Testis (tissue), 3 donors: ENCODE results near the gene PEAK3. TPM values are rescaled to one million over a fixed set of nuclear protein-coding genes. Genes with fewer than 3 reads are reported as not detected.

Experiments used
- DNase-seq: peaks from one replicate; pipeline ENCODE4 v3.0.0-alpha.2; 2019
- H3K27ac ChIP-seq, 2 donors: fragments of 200-600 bp; sonication (generic); one replicate each; pipeline ENCODE4 v1.5.1; 2019
- H3K27me3 ChIP-seq: fragments of 200-600 bp; sonication (generic); one replicate; pipeline ENCODE4 v1.5.1; 2019
- H3K36me3 ChIP-seq: fragments of 200-600 bp; sonication (generic); one replicate; pipeline ENCODE4 v1.5.1; 2017; ENCODE audit warnings: low read depth; ENCODE audit errors: missing control alignments
- H3K4me1 ChIP-seq: fragments of 200-600 bp; sonication (generic); one replicate; pipeline ENCODE4 v1.5.1; 2019
- H3K4me3 ChIP-seq, 2 donors: fragments of 200-600 bp; sonication (generic); one replicate each; pipeline ENCODE4 v1.5.1; 2017 to 2019
- H3K9me3 ChIP-seq: fragments of 200-600 bp; sonication (generic); one replicate; pipeline ENCODE4 v1.5.1; 2017
- CTCF ChIP-seq, 3 experiments: fragments of 450-650 bp in 2 of 3; fragments of 200-600 bp in 1 of 3; sonication (generic) in 1 of 3; IDR thresholded peaks; one replicate each; pipeline ENCODE4 v1.5.1; 2016 to 2019; ENCODE audit warnings: antibody characterized with exemption in 3 of 3, mild to moderate bottlenecking in 2 of 3, moderate library complexity in 1 of 3
- POLR2A ChIP-seq: fragments of 450-650 bp; IDR thresholded peaks from one replicate; pipeline ENCODE4 v1.6.1; 2017; ENCODE audit warnings: antibody characterized with exemption, mild to moderate bottlenecking, moderate library complexity
- WGBS, 2 donors: methylation state at CpG; one replicate each; pipeline ENCODE4 v1.1.5; 2018; 5-methylcytosine and 5-hydroxymethylcytosine counted together
- intact Hi-C: fragments of 100-400 bp; cut with DNase I; formaldehyde crosslinking; loops from one replicate; pipeline ENCODE4 v1.15.1; 2023; ENCODE audit warnings: low total_unique reads
- polyA plus RNA-seq: library from polyadenylated mRNA; stranded (reverse); fragments of 350-450 nt; fragmentation: Illumina TruSeq; extraction: RNeasy Lipid Tissue Mini Kit (QIAGEN cat#74804); gene quantifications from one replicate; pipeline ENCODE4 v1.2.3, GENCODE V29; 2014; ENCODE audit warnings: low read depth, low replicate concordance; ENCODE audit not compliant: insufficient read depth
- total RNA-seq, 2 donors: library from RNA; depleted of rRNA; stranded (reverse); fragments of >200 nt; gene quantifications; one replicate each; pipeline ENCODE4 v1.2.3, GENCODE V29; 2016

PEAK3 gene
- total and polyA plus RNA-seq, 3 donors from 2014 or later, result 0.16 to 0.55 (median 0.37) TPM

GRCh38 chr19:2248136-2249009 is 33.6 kb downstream of the PEAK3 start:
- H3K36me3 ChIP-seq, result no peaks in the 10 kb centered on the region
- H3K27me3 ChIP-seq, result no peaks in the 10 kb centered on the region
- TF ChIP-seq CTCF (IDR thresholded peaks at IDR 0.05) (no peak), POLR2A (no peak)
- intact Hi-C loops, result no loop called here
- peaks cover 39% of the 10 kb centered on the region for H3K4me1 ChIP-seq
- H3K27ac ChIP-seq, result peak overlapping the region in 1 of 2 donors; percentile 42
- WGBS, 2 donors, result 46 to 79% methylated on average over 16 to 18 of the region's 21 CpGs
- no peak for DNase-seq
- no peaks in the 10 kb centered on the region for H3K9me3 ChIP-seq
- no peak overlapping the region for H3K4me3 ChIP-seq

GRCh38 chr19:2247433-2248101 is 34.4 kb downstream of the PEAK3 start:
- WGBS, 2 donors, result 72 to 79% methylated on average over 19 to 22 of the region's 28 CpGs
- peaks cover 32% of the 10 kb centered on the region for H3K4me1 ChIP-seq
- intact Hi-C loops, result no loop called here

GRCh38 chr19:2246801-2247361 is 35.1 kb downstream of the PEAK3 start:
- intact Hi-C loops, result no loop called here
- WGBS, 2 donors, result 78 to 91% methylated on average over 15 to 25 of the region's 26 CpGs

More at GRCh38 chr19:2247433-2248101, 34.4 kb downstream of the PEAK3 start:
- Histone ChIP-seq H3K36me3 (no peaks in the 10 kb centered on the region), H3K4me3 (no peak overlapping the region), H3K9me3 (no peaks in the 10 kb centered on the region), H3K27ac (peak overlapping the region; percentile 2 to 42), H3K27me3 (no peaks in the 10 kb centered on the region)
- TF ChIP-seq CTCF (IDR thresholded peaks at IDR 0.05) (no peak), POLR2A (no peak)
- no peak for DNase-seq

GRCh38 chr19:2246014-2246620 is 35.9 kb downstream of the PEAK3 start:
- no peaks in the 10 kb centered on the region for H3K9me3 ChIP-seq
- WGBS, 2 donors, result 81 to 94% methylated on average over 7 to 25 of the region's 25 CpGs
- intact Hi-C loops, result no loop called here
- H3K36me3 ChIP-seq, result no peaks in the 10 kb centered on the region
- no peaks in the 10 kb centered on the region for H3K27me3 ChIP-seq
- H3K27ac ChIP-seq, result no peak overlapping the region
- TF ChIP-seq CTCF (IDR thresholded peaks at IDR 0.05) (no peak), POLR2A (no peak)
- no peak overlapping the region for H3K4me3 ChIP-seq
- peaks cover 33% of the 10 kb centered on the region for H3K4me1 ChIP-seq
- no peak for DNase-seq

More at GRCh38 chr19:2246801-2247361, 35.1 kb downstream of the PEAK3 start:
- Histone ChIP-seq H3K27me3 (no peaks in the 10 kb centered on the region), H3K4me3 (no peak overlapping the region), H3K9me3 (no peaks in the 10 kb centered on the region), H3K4me1 (peaks cover 29% of the 10 kb centered on the region), H3K36me3 (no peaks in the 10 kb centered on the region), H3K27ac (peak overlapping the region; percentile 2 to 42)
- DNase-seq, result peak; percentile 81
- TF ChIP-seq POLR2A (no peak), CTCF (IDR thresholded peaks at IDR 0.05) (no peak)
